ENCODE data around the gene DOCK7. TPM values are rescaled to one million over a fixed set of nuclear protein-coding genes. Genes with fewer than 3 reads are reported as not detected.
A peak's percentile ranks its signal among the peaks of the same experiment; 100 is the strongest.

DOCK7 gene
- total and polyA plus RNA-seq, 2 of the 13 experiments (the other 11 are each of a cell fraction or from before 2014, with no cell fraction given): 45.7 to 67.2 TPM

DNA sequence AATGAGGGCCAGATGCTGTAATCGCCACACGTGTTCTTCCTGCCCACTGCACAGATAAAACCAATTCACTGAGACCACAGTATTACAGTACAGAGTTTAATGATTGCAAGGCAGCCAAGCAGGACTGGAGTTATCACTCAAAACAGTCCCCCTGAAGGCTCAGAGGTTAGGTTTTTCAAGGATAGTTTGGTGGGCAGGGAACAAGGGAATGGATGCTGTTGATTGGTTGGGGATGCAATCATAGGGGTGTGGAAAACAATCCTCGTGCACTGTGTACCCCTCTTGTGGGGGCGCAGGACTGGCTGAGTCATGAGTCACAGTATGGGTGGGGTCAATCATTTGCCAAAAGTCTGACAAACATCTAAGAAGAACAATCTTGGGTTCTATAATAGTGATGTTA lies 263.8 kb downstream of the DOCK7 start:
- BruUV-seq (replicated peaks): TSS peak; percentile 96
- Histone ChIP-seq H3K4me3 (replicated peaks in 1 of 3; ENCODE audit: insufficient read depth in 1 of 3, low read depth in 2 of 3, low read length in 3 of 3) (peak overlapping the region in 2 of 3 experiments; percentile 25 to 51; a peak in 1 of 6 replicates), H3K9ac (ENCODE audit: insufficient read depth, low read depth, low read length) (peak overlapping the region; percentile 58), H3K4me1 (ENCODE audit: insufficient read depth, low read length) (peaks cover 49% of the 10 kb centered on the region), H2AFZ (ENCODE audit: low read length) (peak overlapping the region; percentile 59), H4K20me1 (ENCODE audit: insufficient read depth, low read length) (no peaks in the 10 kb centered on the region), H3K27me3 (ENCODE audit: control insufficient read depth in 1 of 2, insufficient read depth in 2 of 2, low read length in 2 of 2) (no peaks in the 10 kb centered on the region), H3K9me3 (ENCODE audit: low read length) (no peaks in the 10 kb centered on the region), H3K36me3 (replicated peaks in 1 of 2; ENCODE audit: control insufficient read depth in 1 of 2, insufficient read depth in 2 of 2, low read length in 2 of 2) (no peaks in the 10 kb centered on the region), H3K4me2 (ENCODE audit: low read depth, low read length) (peak overlapping the region; percentile 71), H3K79me2 (ENCODE audit: insufficient read depth, low read length) (no peaks in the 10 kb centered on the region), H3K27ac (ENCODE audit: extremely low read length, insufficient read depth, low read length) (peak overlapping the region; percentile 83)
- no peak for FAIRE-seq
- ATAC-seq: peak; percentile 84
- ChIA-PET POLR2A (interaction anchor here (0.7 to 5.1 kb wide), 4 partner anchors 9 to 265 kb away, joined by 3 to 97 read pairs (median 4); partner anchors contain the start of gene USP1), CTCF (ENCODE audit: low intra/inter-chr PET ratio, low total read pairs) (no interaction called here)
- intact Hi-C loops (cut with micrococcal nuclease; ENCODE audit: unreplicated experiment): no loop called here
- WGBS (ENCODE audit: low lambda C conversion rate): 8% methylated on average over 4 of the region's 4 CpGs
- in situ Hi-C loops (cut with HindIII; ENCODE audit: extremely low pct_ligation_motif_present, low pct_unique_long_range_greater_than_20kb): no loop called here
- DNase-seq (ENCODE audit: low spot score): peak; percentile 76
- TF ChIP-seq USF2 (IDR thresholded peaks at IDR 0.05; ENCODE audit: low read depth, low read length) (no peak), USF2 (CRISPR knock-in tag; IDR thresholded peaks at IDR 0.05; ENCODE audit: borderline replicate concordance) (0 out of 2 replicates have a peak, but pooled peaks have one; percentile 11), NFYB (CRISPR knock-in tag; IDR thresholded peaks at IDR 0.05) (peak; percentile 41; the same call in 1 of the 2 replicates), DRAP1 (CRISPR knock-in tag; IDR thresholded peaks at IDR 0.05) (peak; percentile 61; the same call in 1 of the 2 replicates), HMGA1 (CRISPR knock-in tag; conservative IDR thresholded peaks at IDR 0.05) (no peak), ZNF142 (CRISPR knock-in tag; IDR thresholded peaks at IDR 0.05) (no peak), ATF3 (CRISPR knock-in tag; IDR thresholded peaks at IDR 0.05) (0 out of 2 replicates have a peak, but pooled peaks have one; percentile 20), ZNF605 (CRISPR knock-in tag; IDR thresholded peaks at IDR 0.05) (0 out of 2 replicates have a peak, but pooled peaks have one; percentile 6), ZBTB26 (CRISPR knock-in tag; IDR thresholded peaks at IDR 0.05; ENCODE audit: borderline replicate concordance) (no peak), CREM (IDR thresholded peaks at IDR 0.05) (0 out of 2 replicates have a peak, but pooled peaks have one; percentile 1), CREM (CRISPR knock-in tag; IDR thresholded peaks at IDR 0.05) (no peak), DNMT3B (CRISPR knock-in tag; conservative IDR thresholded peaks at IDR 0.05) (0 out of 2 replicates have a peak, but pooled peaks have one; percentile 7)
- TF ChIP-seq, protein P1, sequence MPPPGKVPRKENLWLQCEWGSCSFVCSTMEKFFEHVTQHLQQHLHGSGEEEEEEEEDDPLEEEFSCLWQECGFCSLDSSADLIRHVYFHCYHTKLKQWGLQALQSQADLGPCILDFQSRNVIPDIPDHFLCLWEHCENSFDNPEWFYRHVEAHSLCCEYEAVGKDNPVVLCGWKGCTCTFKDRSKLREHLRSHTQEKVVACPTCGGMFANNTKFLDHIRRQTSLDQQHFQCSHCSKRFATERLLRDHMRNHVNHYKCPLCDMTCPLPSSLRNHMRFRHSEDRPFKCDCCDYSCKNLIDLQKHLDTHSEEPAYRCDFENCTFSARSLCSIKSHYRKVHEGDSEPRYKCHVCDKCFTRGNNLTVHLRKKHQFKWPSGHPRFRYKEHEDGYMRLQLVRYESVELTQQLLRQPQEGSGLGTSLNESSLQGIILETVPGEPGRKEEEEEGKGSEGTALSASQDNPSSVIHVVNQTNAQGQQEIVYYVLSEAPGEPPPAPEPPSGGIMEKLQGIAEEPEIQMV (CRISPR knock-in tag; IDR thresholded peaks at IDR 0.05; ENCODE audit: low read depth): 0 out of 2 replicates have a peak, but pooled peaks have one; percentile 29

Measured in HepG2 (cell line).